PC-3 (cell line): Measurements from ENCODE around the gene UGT1A10.

Source experiments
- CTCF ChIP-seq: fragments of 300-600 bp; sonication (generic); conservative IDR thresholded peaks from 2 replicates; pipeline ENCODE4 v1.5.1; 2017; ENCODE audit warnings: antibody characterized with exemption, low read depth, mild to moderate bottlenecking, low read length
- EZH2 ChIP-seq: fragments of 300-600 bp; sonication (generic); IDR thresholded peaks from one replicate; pipeline ENCODE4 v1.6.1; 2017; ENCODE audit warnings: antibody characterized with exemption, mild to moderate bottlenecking, low read length; ENCODE audit not compliant: unreplicated experiment
- EZH2phosphoT487 ChIP-seq: fragments of 300-600 bp; sonication (generic); IDR thresholded peaks from 2 replicates; pipeline ENCODE4 v1.6.1; 2018; ENCODE audit warnings: mild to moderate bottlenecking, antibody characterized with exemption, low read length, borderline replicate concordance

- TF ChIP-seq CTCF (no peak), EZH2 (no peak), EZH2phosphoT487 (no peak)
Measured at GRCh38 chr2:233772583-233772982, 136.3 kb downstream of the UGT1A10 start.
